Measurements from ENCODE around the gene CTIF.

The CTIF gene

GRCh38 chr18:48551100-48551499 is 12.3 kb downstream of the CTIF start:
- DNase-seq (ENCODE audit: low read depth in 2 of 2) = no peak

- DNase-seq (ENCODE audit: low read depth in 2 of 2) = no peak
Measured at GRCh38 chr18:48552130-48552529, 13.3 kb downstream of the CTIF start.

GRCh38 chr18:48553236-48553635 is 14.4 kb downstream of the CTIF start:
- DNase-seq (ENCODE audit: low read depth in 2 of 2) = no peak

GRCh38 chr18:48554610-48555400 is 16.0 kb downstream of the CTIF start:
- DNase-seq (ENCODE audit: low read depth in 2 of 2) = no peak

- no peak for DNase-seq (ENCODE audit: low read depth in 2 of 2)
Measured at GRCh38 chr18:48555465-48555995, 16.7 kb downstream of the CTIF start.

- DNase-seq (ENCODE audit: low read depth in 2 of 2) = no peak
Measured at GRCh38 chr18:48557640-48558174, 18.9 kb downstream of the CTIF start.

- no peak for DNase-seq (ENCODE audit: low read depth in 2 of 2)
Measured at GRCh38 chr18:48558248-48558647, 19.4 kb downstream of the CTIF start.

- DNase-seq (ENCODE audit: low read depth in 2 of 2) = no peak
Measured at GRCh38 chr18:48560491-48560890, 21.7 kb downstream of the CTIF start.

- no peak for DNase-seq (ENCODE audit: low read depth in 2 of 2)
Measured at GRCh38 chr18:48562075-48562474, 23.2 kb downstream of the CTIF start.

- no peak for DNase-seq (ENCODE audit: low read depth in 2 of 2)
Measured at GRCh38 chr18:48563027-48563426, 24.2 kb downstream of the CTIF start.

GRCh38 chr18:48564139-48564538 is 25.3 kb downstream of the CTIF start:
- no peak for DNase-seq (ENCODE audit: low read depth in 2 of 2)

- DNase-seq (ENCODE audit: low read depth in 2 of 2) = no peak
Measured at GRCh38 chr18:48565105-48565504, 26.3 kb downstream of the CTIF start.

GRCh38 chr18:48566589-48566988 is 27.8 kb downstream of the CTIF start:
- DNase-seq (ENCODE audit: low read depth in 2 of 2) = no peak

GRCh38 chr18:48567388-48567787 is 28.6 kb downstream of the CTIF start:
- no peak for DNase-seq (ENCODE audit: low read depth in 2 of 2)

GRCh38 chr18:48569139-48569914 is 30.5 kb downstream of the CTIF start:
- no peak for DNase-seq (ENCODE audit: low read depth in 2 of 2)

GRCh38 chr18:48569915-48570264 is 31.1 kb downstream of the CTIF start:
- no peak for DNase-seq (ENCODE audit: low read depth in 2 of 2)

GRCh38 chr18:48570313-48570712 is 31.5 kb downstream of the CTIF start:
- no peak for DNase-seq (ENCODE audit: low read depth in 2 of 2)

GRCh38 chr18:48571639-48572384 is 33.0 kb downstream of the CTIF start:
- no peak for DNase-seq (ENCODE audit: low read depth in 2 of 2)

- no peak for DNase-seq (ENCODE audit: low read depth in 2 of 2)
Measured at GRCh38 chr18:48572402-48573126, 33.7 kb downstream of the CTIF start.

- no peak for DNase-seq (ENCODE audit: low read depth in 2 of 2)
Measured at GRCh38 chr18:48573632-48574283, 34.9 kb downstream of the CTIF start.
